SK-N-SH treated with all-trans-retinoic acid at 6 μM for 48 hours (cell line): ENCODE results near the gene AGBL1.

Experiments
- ATAC-seq: fragments of 200-7000 bp; cut with Tn5 transposase; 3 replicates; pipeline ENCODE4 v1.9.1; 2020; ENCODE audit warnings: mild to moderate bottlenecking, moderate library complexity
- ARNTL ChIP-seq: fragments of 450-650 bp; formaldehyde crosslinking; IDR thresholded peaks from 2 replicates; pipeline ENCODE4 v1.5.0; 2020; ENCODE audit warnings: low read depth, mild to moderate bottlenecking, moderate library complexity, borderline replicate concordance
- BACH2 ChIP-seq: fragments of 250-450 bp; sonication (Bioruptor Pico); IDR thresholded peaks from 2 replicates; pipeline ENCODE4 v1.9.0; 2021; ENCODE audit warnings: mild to moderate bottlenecking, borderline replicate concordance
- CREB5 ChIP-seq: fragments of 250-450 bp; sonication (Bioruptor Pico); IDR thresholded peaks from 2 replicates; pipeline ENCODE4 v1.5.1; 2020; ENCODE audit warnings: low read depth, mild to moderate bottlenecking, moderate library complexity
- CSDC2 ChIP-seq: fragments of 250-450 bp; sonication (Bioruptor Pico); IDR thresholded peaks from 2 replicates; pipeline ENCODE4 v1.5.0; 2020; ENCODE audit warnings: mild to moderate bottlenecking, moderate library complexity
- CSRNP3 ChIP-seq: fragments of 250-450 bp; sonication (Bioruptor Pico); IDR thresholded peaks from 2 replicates; pipeline ENCODE4 v1.5.1; 2021; ENCODE audit warnings: mild to moderate bottlenecking, moderate library complexity
- ESRRG ChIP-seq: fragments of 250-450 bp; sonication (Bioruptor Pico); IDR thresholded peaks from 2 replicates; pipeline ENCODE4 v1.6.1; 2021; ENCODE audit warnings: mild to moderate bottlenecking
- GLIS3 ChIP-seq: fragments of 250-450 bp; sonication (Bioruptor Pico); IDR thresholded peaks from 2 replicates; pipeline ENCODE4 v1.5.0; 2020; ENCODE audit warnings: mild to moderate bottlenecking, moderate library complexity
- OSR1 ChIP-seq: fragments of 250-450 bp; sonication (Bioruptor Pico); IDR thresholded peaks from 2 replicates; pipeline ENCODE4 v1.8.0; 2022; ENCODE audit warnings: moderate library complexity, mild to moderate bottlenecking, inconsistent platforms
- POU6F1 ChIP-seq: fragments of 250-450 bp; sonication (Bioruptor Pico); IDR thresholded peaks from 2 replicates; pipeline ENCODE4 v1.8.0; 2021; ENCODE audit warnings: low read depth, mild to moderate bottlenecking, moderate library complexity, borderline replicate concordance
- PPARA ChIP-seq: fragments of 250-450 bp; sonication (Bioruptor Pico); IDR thresholded peaks from 2 replicates; pipeline ENCODE4 v1.5.0; 2020; ENCODE audit warnings: mild to moderate bottlenecking, borderline replicate concordance
- RARB ChIP-seq: fragments of 250-450 bp; sonication (Bioruptor Pico); IDR thresholded peaks from 2 replicates; pipeline ENCODE4 v1.8.0; 2021; ENCODE audit warnings: mild to moderate bottlenecking, moderate library complexity
- SNAI2 ChIP-seq: fragments of 250-450 bp; sonication (Bioruptor Pico); IDR thresholded peaks from 2 replicates; pipeline ENCODE4 v1.5.0; 2020; ENCODE audit warnings: mild to moderate bottlenecking, moderate library complexity
- TCF4 ChIP-seq: fragments of 250-450 bp; sonication (Bioruptor Pico); IDR thresholded peaks from 2 replicates; pipeline ENCODE4 v1.8.0; 2021; ENCODE audit warnings: mild to moderate bottlenecking, moderate library complexity, borderline replicate concordance
- TOX ChIP-seq: fragments of 250-450 bp; sonication (Bioruptor Pico); IDR thresholded peaks from 2 replicates; pipeline ENCODE4 v1.8.0; 2021; ENCODE audit warnings: mild to moderate bottlenecking, moderate library complexity, borderline replicate concordance
- TSHZ2 ChIP-seq: fragments of 250-450 bp; sonication (Bioruptor Pico); IDR thresholded peaks from 2 replicates; pipeline ENCODE4 v1.5.0; 2020; ENCODE audit warnings: mild to moderate bottlenecking, moderate library complexity
- ZC3H10 ChIP-seq: fragments of 250-450 bp; sonication (Bioruptor Pico); IDR thresholded peaks from 2 replicates; pipeline ENCODE4 v1.5.1; 2021; ENCODE audit warnings: mild to moderate bottlenecking, moderate library complexity
- ZFP3 ChIP-seq: fragments of 250-450 bp; sonication (Bioruptor Pico); IDR thresholded peaks from 2 replicates; pipeline ENCODE4 v1.5.0; 2020; ENCODE audit warnings: mild to moderate bottlenecking, moderate library complexity
- ZFP30 ChIP-seq: fragments of 450-650 bp; formaldehyde crosslinking; IDR thresholded peaks from 2 replicates; pipeline ENCODE4 v1.5.0; 2022; ENCODE audit warnings: mild to moderate bottlenecking, moderate library complexity
- ZNF565 ChIP-seq: fragments of 450-650 bp; formaldehyde crosslinking; conservative IDR thresholded peaks from 2 replicates; pipeline ENCODE4 v1.5.0; 2020; ENCODE audit warnings: low read depth, mild to moderate bottlenecking, moderate library complexity
- ZNF70 ChIP-seq: fragments of 450-650 bp; formaldehyde crosslinking; IDR thresholded peaks from 2 replicates; pipeline ENCODE4 v1.5.0; 2020; ENCODE audit warnings: mild to moderate bottlenecking, moderate library complexity
- ZNF8 ChIP-seq: fragments of 450-650 bp; formaldehyde crosslinking; IDR thresholded peaks from 2 replicates; pipeline ENCODE4 v1.5.0; 2020; ENCODE audit warnings: mild to moderate bottlenecking, moderate library complexity

The AGBL1 gene

GRCh38 chr15:86329311-86330013 lies 249.8 kb downstream of the AGBL1 start:
- TF ChIP-seq RARB (CRISPR knock-in tag) (no peak), CREB5 (CRISPR knock-in tag) (no peak), TSHZ2 (no peak), ZFP30 (CRISPR knock-in tag) (no peak), TCF4 (CRISPR knock-in tag) (no peak)
- ATAC-seq, result no peak

GRCh38 chr15:86333819-86334218 lies 254.1 kb downstream of the AGBL1 start:
- TF ChIP-seq GLIS3 (no peak), TOX (CRISPR knock-in tag) (no peak), CSDC2 (CRISPR knock-in tag) (no peak)
- ATAC-seq, result no peak

- no peak for ATAC-seq
- TF ChIP-seq ZNF8 (CRISPR knock-in tag) (no peak), OSR1 (no peak), TSHZ2 (no peak), ZNF565 (no peak), CREB5 (CRISPR knock-in tag) (no peak), ZC3H10 (no peak), TOX (CRISPR knock-in tag) (no peak), BACH2 (CRISPR knock-in tag) (no peak), ESRRG (CRISPR knock-in tag) (no peak), CSDC2 (CRISPR knock-in tag) (no peak), POU6F1 (no peak), CSRNP3 (CRISPR knock-in tag) (no peak), ZNF70 (CRISPR knock-in tag) (no peak), GLIS3 (no peak), ZFP30 (CRISPR knock-in tag) (no peak), SNAI2 (CRISPR knock-in tag) (no peak), RARB (CRISPR knock-in tag) (no peak), ARNTL (CRISPR knock-in tag) (no peak), PPARA (CRISPR knock-in tag) (no peak), ZFP3 (CRISPR knock-in tag) (no peak)
- TF ChIP-seq, all 23 proteins: peak for 0
Observed at GRCh38 chr15:86336051-86336788, 256.5 kb downstream of the AGBL1 start.
